Bone marrow (tissue), 2 donors: Measurements from ENCODE around the gene CPLX1.
"Not testable (repeated sequence)": the region's sequence is repeated elsewhere in the genome, so short reads cannot be mapped to it uniquely, and the experiment has no call there.

Experiments used
- DNase-seq, 2 donors: peaks; one replicate each; lab custom pipeline; 2025; lab: John Stamatoyannopoulos, UW

CPLX1 gene

DNA sequence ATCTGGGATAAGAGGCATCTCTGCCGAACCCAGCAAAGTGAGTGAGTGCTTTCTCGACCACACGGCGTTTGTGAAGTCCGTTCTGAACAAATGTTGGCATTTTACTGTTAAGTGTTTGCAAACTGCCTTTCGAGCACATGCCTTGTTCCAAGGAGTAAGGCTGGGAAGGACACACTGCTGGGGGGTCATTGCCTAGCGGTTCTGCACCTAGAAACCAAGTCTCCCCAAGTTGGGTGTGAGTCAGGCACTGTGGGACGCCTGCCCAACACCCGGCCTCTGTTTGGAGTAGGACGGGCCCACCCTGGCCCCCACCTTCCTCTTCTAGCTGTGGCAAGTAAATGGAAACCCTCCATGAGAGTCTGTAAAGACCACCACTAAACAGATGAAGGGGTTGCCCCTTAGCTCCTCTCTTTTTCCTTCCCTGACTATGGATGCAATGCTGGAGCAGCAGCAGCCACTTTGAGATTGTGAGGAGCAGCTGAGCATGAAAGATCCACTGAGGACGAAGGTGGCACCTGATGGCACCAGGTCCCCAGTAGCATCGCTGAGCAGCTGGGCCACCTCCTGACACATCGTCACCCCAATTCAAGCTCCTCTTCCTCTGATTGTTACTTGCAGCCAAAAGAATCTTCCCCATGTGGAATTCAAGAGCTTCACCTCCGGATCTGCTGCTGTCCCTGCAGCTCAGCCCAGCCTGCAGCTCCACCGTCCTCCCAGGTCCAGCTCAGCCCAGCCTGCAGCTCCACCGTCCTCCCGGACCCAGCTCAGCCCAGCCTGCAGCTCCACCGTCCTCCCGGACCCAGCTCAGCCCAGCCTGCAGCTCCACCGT lies 6.3 kb downstream of the CPLX1 start:
- DNase-seq = no peak

DNA sequence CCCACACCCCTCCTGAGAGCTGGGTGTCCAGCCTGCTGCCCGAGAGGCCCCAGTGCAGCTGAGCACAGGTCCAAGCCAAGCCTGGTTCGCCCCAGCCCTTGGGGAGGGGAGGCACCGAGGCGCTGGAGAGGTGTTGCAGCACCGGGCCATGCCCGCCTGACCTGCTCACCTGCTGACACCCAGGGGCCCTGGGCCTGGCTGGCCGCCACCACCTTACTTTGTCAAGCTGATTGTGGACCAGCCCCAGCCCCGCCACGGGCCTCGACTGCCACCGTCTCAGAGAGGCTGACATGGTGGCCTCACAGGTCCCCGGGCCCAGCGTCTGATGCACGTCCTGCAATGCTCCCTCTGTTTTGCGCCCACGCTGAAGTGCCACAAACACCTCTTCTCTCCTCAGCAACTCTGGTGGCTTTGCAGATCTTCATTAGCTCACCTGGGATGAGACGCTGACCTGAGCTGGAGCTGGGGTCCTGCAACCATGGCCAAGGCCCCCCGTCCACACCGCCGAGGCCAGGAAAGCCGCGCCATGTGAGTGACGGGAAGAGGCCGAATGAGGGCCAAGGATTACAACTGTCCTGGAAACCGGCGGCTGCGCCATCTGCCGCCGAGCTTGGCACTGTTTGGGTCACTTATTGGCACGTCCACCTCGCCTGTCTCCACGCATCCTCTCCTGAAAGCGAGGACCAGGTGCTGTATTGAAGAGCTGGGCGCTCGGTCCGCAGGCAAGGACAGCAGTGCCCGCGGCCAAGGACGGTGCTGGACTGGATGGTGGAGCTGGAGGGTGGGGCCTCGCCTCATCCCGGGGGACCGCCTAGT lies 7.6 kb downstream of the CPLX1 start:
- no peak for DNase-seq

DNA sequence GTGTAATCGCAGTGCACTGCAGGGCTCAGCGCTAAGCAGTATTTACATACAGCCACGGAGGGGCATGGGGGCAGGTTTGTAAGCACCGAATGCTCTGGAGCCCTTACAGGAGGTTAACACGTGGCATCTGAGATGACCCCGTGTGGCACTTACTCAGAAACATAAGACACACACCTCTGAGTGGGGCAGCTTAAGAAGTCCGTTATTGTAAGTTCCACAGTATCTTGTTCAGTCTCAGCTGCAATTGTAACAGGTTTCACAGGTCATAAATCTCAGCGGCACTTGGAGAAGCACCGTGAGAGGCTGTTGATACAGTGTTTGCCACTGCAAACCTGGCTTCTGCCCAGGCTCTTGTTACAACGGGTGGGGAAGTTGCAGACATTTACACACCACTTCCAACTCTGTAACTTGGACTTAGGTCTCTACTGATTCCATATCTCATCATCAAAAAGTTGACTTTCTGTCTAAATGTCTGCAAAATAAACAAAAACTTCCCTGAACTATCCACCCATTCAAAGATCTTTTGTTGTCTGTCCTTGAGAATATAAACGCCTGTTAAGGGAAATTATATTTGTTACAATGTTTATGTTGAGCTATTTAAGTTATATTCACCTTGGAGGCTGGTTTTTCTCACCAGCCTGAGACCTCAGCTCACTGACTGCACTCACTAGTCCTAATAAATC lies 10.3 kb downstream of the CPLX1 start:
- no peak for DNase-seq

DNA sequence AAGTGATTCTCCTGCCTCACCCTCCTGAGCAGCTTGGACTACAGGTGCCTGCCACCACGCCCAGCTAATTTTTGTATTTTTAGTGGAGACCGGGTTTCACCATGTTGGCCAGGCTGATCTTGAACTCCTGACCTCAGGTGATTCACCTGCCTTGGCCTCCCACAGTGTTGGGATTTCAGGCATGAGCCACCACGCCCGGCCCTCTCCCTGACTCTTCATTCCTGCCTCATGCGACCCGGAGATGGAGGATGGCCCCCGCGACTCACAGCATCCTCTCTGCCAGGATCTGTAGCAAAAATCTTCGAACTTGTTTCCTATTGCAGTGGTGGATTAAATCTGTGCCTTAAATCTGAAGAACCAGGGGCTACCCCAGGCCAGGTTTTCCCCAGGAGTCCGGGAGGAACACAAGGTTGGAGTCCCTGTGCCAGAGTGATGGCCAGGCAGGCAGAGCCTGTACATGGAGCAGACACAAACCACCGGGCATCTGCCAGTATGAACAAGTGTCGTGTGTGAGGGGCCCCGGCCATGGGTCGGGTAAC lies 11.5 kb downstream of the CPLX1 start:
- no peak for DNase-seq

DNA sequence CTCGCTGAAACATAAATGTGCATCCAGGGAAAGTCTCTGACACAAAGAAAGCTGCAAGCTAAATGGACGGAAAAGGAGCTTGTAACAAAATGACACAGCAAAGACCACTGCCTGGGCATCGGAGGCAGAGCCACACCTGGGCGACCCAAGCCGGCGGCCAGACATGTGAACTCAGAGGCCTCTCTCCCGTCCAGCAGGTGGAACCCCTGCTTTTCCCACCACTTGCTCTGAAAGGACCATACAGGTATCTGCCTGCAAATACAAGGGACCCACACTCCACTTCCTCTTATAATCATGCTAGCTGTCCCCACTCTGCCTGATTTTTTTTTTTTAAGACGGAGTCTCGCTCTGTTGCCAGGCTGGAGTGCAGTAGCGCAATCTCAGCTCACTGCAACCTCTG lies 12.0 kb downstream of the CPLX1 start:
- DNase-seq = no peak

DNA sequence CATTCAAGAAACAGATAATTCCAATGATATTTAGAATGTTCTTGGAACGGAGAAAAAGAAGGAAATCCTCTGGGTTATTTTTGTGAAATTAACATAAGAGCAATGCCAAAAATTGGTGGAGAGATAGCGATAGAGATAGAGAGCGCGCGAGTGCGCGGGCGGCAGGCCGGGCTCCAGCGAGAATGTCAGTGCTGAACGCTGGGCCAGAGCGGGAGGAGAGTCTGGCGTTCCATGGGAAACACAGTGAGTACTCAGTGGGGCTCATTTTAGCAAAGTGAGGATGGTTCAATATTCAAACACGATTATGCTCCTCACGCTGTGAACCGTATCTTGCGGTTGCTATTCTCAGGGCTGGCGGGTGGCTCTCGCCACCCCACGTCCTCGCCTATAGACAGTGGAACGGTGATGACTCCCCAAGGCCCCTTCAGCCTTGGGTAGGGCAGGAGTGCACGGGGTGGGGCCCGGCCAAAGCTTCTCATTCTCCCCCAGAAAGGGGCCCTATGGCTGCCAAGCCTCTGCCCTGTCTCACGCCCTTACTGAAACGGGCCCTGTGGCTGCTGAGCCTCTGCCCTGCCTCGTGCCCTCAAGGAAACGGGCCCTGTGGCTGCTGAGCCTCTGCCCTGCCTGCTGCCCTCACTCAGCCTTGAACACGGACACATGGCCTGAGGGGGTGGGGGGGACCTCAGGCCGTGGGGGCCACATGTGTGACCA lies 16.9 kb downstream of the CPLX1 start:
- DNase-seq = no peak

DNA sequence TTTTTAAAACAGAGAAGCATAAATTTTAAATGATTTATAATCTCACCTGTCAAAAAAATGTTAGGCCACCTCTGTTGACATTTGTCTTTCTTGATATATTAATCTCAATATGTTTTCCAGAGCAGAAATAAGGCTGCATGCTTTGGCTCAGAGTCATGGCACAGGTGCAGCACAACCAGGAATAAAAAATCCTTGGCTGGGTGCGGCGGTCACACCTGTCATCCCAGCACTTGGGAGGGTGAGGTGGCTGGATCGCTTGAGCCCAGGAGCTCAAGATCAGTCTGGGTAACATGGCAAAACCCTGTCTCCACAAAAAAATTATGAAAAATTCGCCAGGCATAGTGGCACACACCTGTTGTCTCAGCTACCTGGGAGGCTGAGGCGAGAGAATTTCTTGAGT lies 18.1 kb downstream of the CPLX1 start:
- no peak for DNase-seq

DNA sequence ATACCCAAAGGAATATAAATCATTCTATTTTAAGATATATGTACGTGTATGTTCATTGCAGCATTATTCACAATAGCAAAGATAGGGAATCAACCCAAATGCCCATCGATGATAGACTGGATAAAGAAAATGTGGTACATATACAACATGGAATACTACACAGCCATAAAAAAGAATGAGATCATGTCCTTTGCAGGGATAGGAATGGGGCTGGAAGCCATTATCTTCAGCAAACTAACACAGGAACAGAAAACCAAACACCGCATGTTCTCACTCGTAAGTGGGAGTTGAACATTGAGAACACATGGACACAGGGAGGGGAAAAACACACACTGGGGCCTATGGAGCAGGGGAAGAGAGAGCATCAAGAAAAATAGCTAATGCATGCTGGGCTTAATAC lies 18.9 kb downstream of the CPLX1 start:
- not testable (repeated sequence) for DNase-seq

DNA sequence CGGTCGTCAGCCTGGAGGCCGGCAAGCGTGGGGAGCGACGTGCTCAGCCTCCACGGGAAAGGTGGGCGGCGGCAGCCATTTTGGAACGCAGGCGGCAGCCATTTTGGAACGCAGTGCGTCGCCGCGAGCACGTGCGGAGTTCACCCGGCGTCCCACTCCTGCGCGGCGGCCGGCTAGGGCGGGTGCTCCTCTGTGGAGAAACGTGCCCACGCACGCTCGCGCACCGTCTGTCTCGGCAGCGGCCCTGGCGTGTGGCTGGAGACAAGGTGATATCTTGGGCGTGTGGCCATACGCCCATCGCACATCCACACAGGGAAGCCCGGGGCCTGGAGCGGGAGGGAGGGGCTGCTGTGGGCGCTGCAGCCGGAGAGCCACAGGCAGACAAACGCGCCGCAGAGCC lies 21.1 kb downstream of the CPLX1 start:
- DNase-seq = no peak

DNA sequence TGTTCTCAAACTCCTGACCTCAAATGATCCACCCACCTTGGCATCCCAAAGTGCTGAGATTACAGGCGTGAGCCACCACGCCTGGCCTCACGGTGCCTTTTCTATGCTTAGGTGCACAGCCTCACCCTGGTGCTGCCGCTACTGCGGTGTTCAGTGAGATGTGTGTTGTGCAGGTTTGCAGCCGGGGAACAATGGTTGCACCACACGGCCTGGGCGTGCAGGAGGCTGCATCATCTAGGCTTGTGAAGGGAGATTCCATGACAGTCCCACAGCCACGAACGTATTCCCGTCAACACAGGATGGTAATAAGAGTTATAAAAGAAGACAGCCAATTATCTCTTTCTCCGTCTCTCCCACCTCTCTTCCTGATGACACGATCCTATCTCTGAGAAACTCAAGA lies 22.0 kb downstream of the CPLX1 start:
- DNase-seq = no peak

DNA sequence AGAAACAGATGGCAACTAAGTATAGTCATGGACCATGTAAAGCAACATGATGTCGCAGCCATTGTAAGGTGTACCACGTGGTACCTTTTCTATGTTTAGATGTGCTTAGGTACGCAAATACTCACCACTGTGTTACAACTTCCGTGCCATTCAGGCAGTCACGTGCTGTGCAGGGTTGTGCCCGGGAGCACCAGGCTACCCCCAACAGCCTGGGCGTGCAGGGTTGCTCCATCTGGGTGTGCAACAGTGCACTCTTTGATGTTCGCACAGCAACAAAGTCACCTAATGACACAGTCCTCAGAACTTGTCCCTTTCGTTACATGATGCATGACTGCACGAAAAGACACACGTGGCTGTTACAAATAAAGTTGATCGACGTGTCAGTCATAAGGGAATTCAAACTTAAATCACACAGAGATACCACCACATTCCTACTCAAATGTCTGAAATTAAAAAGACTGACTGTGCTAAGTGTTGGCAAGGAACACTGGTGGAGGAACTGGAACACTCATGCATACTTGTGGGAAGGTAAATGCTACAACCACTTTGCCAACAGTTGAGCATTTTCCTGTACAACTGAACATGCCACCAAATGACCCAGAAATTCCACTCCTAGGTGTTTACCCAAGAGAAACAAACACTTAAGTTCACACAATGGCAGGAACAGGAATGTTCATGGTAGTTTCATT lies 24.3 kb downstream of the CPLX1 start:
- no peak for DNase-seq

DNA sequence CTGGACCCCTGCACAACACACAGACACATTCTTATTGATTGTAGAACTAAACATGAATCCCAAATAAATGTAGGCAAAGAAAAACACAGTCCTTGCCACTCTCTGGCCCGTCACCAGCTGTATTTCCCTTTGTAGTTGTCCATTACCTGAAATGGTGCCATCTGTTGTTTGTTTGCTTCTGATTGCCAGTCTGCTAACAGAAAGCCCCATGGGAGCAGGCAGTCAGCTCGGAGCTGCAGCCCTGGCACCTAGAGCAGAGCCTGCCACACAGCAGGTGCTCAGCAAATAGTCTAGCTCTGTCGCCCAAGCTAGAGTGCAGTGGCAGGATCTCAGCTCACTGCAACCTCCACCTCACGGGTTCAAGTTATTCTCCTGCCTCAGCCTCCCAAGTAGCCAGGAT lies 28.9 kb downstream of the CPLX1 start:
- DNase-seq = no peak

DNA sequence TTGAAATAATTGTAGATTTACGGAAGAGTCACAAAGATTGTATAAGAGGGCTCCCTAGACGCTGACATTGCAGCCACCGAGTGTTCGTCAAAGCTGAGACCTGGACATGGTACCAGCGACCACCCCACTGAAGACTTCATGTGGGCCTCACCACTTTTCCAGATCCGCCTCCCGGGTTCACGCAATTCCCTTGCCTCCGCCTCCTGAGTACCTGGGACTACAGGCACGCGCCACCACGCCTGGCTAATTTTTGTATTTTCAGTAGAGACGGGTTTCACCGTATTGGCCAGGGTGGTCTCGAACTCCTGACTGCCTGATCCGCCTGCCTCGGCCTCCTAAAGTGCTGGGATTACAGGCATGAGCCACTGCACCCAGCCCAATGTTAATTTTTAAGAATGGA lies 29.7 kb downstream of the CPLX1 start:
- no peak for DNase-seq

DNA sequence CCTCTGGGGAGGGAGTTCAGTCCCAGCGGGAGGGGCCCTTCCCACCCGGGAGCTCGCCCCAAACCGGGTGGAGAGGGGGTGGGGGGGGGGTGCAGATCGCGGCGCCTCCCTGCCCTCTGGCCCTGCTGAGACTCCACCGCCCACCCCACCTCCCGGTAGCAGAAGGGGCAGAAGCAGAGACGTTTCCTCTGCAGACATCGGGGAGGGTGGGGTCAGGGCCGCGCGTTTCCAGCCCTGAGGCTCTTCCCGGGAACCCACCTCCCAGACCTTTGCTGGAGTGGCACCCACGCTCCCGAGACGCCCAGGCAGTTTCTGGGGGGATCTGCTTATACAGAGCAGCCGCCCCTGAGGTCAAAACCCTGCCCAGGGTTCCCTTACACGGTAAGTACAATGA lies 30.2 kb downstream of the CPLX1 start:
- DNase-seq = no peak

DNA sequence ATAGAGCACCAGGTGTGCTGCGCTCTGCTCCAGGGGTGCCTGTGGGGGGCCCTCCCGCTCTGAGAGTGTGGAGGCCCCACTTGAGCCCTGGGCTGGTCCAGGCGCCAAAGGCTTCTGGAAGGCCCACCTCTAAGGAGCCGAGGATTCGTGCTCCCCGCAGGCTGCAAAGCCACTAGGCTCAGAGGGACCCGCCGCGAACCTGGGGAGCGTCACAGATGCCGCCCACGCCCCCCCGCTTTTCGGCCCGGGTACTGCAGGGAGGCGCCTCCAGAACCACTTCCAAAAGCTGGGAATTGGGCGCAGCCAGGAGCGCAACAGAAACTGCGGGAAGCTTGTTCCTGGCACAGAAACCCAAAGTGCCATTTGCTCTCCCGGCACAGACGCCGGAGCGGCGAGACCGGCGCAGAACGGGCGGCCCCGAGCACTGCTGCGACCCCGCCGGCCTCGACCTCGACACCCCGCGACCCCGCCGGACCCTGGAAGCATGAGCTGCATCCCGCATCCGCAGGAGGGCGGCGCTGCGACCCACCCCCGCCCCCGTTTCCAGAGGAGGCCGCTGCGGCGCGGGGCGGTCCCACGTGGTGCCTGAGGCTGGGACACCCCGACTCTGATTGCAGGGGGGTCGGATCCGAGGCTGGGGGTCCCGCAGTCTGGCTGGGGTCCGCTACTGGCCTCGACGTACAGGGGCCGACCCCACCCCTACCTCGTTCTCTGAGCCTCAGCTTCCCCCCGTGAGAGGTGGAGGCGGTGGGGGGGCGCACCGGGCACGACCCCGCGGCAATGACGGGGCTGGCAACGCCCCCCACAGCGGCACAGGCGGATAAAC lies 30.8 kb downstream of the CPLX1 start:
- no peak for DNase-seq

DNA sequence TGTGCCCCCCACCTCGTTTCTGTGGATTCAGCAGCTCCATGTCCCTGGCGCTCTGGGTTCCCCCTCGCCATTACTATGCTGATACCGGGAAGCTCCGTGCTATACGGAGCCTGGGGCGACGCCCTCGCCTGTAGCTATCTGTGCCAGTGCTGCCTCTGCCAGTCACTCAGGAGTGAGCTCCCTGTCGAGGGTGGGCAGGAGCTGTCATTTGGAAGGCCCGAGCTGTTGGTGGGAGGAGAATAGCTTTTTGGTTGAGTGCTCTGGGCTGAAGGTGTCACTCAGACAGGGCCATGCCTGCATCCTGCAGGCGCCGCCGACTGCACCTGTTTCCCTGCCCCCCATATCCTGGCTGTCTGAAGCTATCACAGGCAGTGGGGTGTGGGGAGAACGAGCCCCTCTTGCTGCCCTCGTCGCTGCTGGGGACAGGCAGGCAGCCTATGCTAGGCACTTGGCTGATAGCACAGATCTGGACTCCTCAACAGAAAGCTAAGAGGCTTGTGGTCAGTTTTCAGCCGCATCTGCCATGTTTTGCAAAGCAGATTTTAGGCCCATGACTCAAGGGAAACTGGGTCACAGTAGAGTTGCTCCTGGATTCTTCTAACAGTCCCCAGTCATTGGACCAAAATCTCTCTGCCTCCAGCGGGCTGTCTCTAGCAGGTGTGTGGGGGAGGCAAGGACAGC lies 31.8 kb downstream of the CPLX1 start:
- DNase-seq = no peak

DNA sequence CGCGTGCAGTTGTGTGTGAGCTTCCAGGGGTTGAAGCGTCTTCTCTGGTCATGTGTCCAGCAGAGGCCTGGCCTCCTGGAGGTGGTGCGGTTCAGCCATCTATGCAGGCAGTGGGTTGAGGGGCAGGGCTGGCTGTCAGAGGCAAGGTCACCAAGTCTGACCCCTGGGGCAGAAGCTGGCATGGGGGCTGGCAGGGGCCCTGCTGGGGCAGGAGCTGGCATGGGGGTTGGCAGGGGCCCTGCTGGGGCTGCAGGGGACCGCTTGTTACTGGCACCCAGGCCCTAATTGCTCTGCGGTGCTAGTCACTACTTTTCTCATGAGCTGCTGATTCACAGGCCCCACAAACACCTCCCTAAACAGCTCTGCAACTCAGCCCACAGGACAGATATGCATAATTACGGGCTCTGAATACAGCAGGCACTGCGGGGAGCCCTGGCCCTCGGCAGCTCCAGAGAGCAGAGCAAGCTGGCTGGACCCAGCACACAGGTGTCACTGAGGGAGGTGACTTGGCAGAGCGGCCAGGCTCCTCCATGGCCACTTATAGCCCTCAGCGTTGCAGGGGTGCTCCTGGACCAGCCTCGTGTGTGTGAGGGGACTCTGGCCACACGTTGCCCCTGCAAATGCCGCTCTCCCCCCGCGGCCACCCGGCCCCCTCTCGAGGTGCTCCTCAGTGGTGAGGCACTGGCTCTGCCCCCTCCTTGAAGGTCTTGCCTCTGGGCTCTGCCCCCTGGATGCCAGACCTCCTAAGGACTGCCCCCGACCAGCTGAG lies 32.7 kb downstream of the CPLX1 start:
- DNase-seq = no peak

DNA sequence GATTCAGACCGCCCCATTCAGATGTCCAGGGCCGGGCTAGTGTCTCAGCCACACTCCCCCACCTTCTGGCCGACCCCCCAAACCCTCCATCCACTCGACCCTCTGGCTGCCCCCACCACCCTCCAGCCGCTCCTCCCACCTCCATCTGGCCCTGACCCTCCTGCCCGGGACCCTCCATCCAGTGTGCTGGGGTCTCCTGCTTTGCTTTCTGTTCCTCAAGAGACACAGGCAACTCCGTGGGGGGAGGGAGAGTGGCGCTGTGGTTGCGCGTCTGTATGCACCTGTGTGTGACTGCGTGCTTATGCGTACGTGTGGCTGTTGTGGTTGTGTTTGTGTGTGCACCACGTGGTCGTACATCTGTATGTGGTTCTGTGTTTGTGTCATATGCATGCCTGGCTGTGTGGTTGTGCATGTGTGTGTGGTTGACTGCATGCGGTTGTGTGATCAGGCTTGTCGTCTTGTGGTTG lies 33.3 kb downstream of the CPLX1 start:
- DNase-seq = no peak
